SK-N-SH treated with all-trans-retinoic acid at 6 μM for 48 hours (cell line): ENCODE results near the gene RAG1.

Experiments used
- ATAC-seq: fragments of 200-7000 bp; cut with Tn5 transposase; 3 replicates; pipeline ENCODE4 v1.9.1; 2020; ENCODE audit warnings: mild to moderate bottlenecking, moderate library complexity
- BACH2 ChIP-seq: fragments of 250-450 bp; sonication (Bioruptor Pico); IDR thresholded peaks from 2 replicates; pipeline ENCODE4 v1.9.0; 2021; ENCODE audit warnings: mild to moderate bottlenecking, borderline replicate concordance
- ESRRG ChIP-seq: fragments of 250-450 bp; sonication (Bioruptor Pico); IDR thresholded peaks from 2 replicates; pipeline ENCODE4 v1.6.1; 2021; ENCODE audit warnings: mild to moderate bottlenecking
- GLIS3 ChIP-seq: fragments of 250-450 bp; sonication (Bioruptor Pico); IDR thresholded peaks from 2 replicates; pipeline ENCODE4 v1.5.0; 2020; ENCODE audit warnings: mild to moderate bottlenecking, moderate library complexity
- ISL1 ChIP-seq: fragments of 250-450 bp; sonication (Bioruptor Pico); IDR thresholded peaks from 2 replicates; pipeline ENCODE4 v2.1.2; 2022; ENCODE audit warnings: mild to moderate bottlenecking, moderate library complexity
- PPARA ChIP-seq: fragments of 250-450 bp; sonication (Bioruptor Pico); IDR thresholded peaks from 2 replicates; pipeline ENCODE4 v1.5.0; 2020; ENCODE audit warnings: mild to moderate bottlenecking, borderline replicate concordance
- RARB ChIP-seq: fragments of 250-450 bp; sonication (Bioruptor Pico); IDR thresholded peaks from 2 replicates; pipeline ENCODE4 v1.8.0; 2021; ENCODE audit warnings: mild to moderate bottlenecking, moderate library complexity
- TCF4 ChIP-seq: fragments of 250-450 bp; sonication (Bioruptor Pico); IDR thresholded peaks from 2 replicates; pipeline ENCODE4 v1.8.0; 2021; ENCODE audit warnings: mild to moderate bottlenecking, moderate library complexity, borderline replicate concordance
- ZFP3 ChIP-seq: fragments of 250-450 bp; sonication (Bioruptor Pico); IDR thresholded peaks from 2 replicates; pipeline ENCODE4 v1.5.0; 2020; ENCODE audit warnings: mild to moderate bottlenecking, moderate library complexity
- ZNF70 ChIP-seq: fragments of 450-650 bp; formaldehyde crosslinking; IDR thresholded peaks from 2 replicates; pipeline ENCODE4 v1.5.0; 2020; ENCODE audit warnings: mild to moderate bottlenecking, moderate library complexity
- TF ChIP-seq, protein P1 (sequence below): fragments of 250-450 bp; sonication (Bioruptor Pico); IDR thresholded peaks from 2 replicates; pipeline ENCODE4 v1.8.0; 2021; ENCODE audit warnings: low read depth, mild to moderate bottlenecking, moderate library complexity, borderline replicate concordance
- TF ChIP-seq, protein P2 (sequence below): fragments of 250-450 bp; sonication (Bioruptor Pico); IDR thresholded peaks from 2 replicates; pipeline ENCODE4 v1.5.0; 2020; ENCODE audit warnings: mild to moderate bottlenecking, moderate library complexity

Gene RAG1

DNA sequence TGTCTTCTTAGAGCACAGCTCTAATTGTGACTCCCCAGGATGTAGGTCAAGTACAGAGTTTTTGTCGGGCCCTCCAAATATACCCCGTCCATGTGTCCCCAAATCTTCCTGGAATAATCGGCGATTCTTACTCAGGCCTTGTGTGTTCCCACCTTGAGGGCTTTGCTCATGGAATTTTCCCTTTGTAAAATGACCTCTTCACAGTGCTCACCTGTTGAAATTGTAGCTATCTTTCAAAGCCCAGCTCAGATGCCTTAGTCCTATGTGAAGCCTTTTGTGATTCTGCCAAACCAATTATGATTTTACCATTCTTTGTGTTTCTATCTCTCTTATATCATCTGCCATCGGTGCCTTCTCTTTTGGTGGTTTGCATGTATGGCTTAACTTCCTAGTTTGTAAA, 60.3 kb downstream of the RAG1 start (continued):
- TF ChIP-seq, protein P1, sequence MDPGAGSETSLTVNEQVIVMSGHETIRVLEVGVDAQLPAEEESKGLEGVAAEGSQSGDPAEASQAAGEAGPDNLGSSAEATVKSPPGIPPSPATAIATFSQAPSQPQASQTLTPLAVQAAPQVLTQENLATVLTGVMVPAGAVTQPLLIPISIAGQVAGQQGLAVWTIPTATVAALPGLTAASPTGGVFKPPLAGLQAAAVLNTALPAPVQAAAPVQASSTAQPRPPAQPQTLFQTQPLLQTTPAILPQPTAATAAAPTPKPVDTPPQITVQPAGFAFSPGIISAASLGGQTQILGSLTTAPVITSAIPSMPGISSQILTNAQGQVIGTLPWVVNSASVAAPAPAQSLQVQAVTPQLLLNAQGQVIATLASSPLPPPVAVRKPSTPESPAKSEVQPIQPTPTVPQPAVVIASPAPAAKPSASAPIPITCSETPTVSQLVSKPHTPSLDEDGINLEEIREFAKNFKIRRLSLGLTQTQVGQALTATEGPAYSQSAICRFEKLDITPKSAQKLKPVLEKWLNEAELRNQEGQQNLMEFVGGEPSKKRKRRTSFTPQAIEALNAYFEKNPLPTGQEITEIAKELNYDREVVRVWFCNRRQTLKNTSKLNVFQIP (CRISPR knock-in tag): no peak
- TF ChIP-seq, protein P2, sequence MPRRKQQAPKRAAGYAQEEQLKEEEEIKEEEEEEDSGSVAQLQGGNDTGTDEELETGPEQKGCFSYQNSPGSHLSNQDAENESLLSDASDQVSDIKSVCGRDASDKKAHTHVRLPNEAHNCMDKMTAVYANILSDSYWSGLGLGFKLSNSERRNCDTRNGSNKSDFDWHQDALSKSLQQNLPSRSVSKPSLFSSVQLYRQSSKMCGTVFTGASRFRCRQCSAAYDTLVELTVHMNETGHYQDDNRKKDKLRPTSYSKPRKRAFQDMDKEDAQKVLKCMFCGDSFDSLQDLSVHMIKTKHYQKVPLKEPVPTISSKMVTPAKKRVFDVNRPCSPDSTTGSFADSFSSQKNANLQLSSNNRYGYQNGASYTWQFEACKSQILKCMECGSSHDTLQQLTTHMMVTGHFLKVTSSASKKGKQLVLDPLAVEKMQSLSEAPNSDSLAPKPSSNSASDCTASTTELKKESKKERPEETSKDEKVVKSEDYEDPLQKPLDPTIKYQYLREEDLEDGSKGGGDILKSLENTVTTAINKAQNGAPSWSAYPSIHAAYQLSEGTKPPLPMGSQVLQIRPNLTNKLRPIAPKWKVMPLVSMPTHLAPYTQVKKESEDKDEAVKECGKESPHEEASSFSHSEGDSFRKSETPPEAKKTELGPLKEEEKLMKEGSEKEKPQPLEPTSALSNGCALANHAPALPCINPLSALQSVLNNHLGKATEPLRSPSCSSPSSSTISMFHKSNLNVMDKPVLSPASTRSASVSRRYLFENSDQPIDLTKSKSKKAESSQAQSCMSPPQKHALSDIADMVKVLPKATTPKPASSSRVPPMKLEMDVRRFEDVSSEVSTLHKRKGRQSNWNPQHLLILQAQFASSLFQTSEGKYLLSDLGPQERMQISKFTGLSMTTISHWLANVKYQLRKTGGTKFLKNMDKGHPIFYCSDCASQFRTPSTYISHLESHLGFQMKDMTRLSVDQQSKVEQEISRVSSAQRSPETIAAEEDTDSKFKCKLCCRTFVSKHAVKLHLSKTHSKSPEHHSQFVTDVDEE (CRISPR knock-in tag): no peak
- TF ChIP-seq TCF4 (no peak), ESRRG (no peak), BACH2 (CRISPR knock-in tag) (no peak), ISL1 (CRISPR knock-in tag) (no peak), RARB (CRISPR knock-in tag) (no peak)
- TF ChIP-seq, all 23 proteins: peak for 0

GRCh38 chr11:36628765-36629244, 61.0 kb downstream of the RAG1 start:
- TF ChIP-seq PPARA (CRISPR knock-in tag): peak; percentile 42; the same call in 1 of the 2 replicates
- peak; percentile 71 for TF ChIP-seq TCF4
- peak; percentile 66; the same call in 1 of the 2 replicates for TF ChIP-seq GLIS3 (CRISPR knock-in tag)
- peak; percentile 82 for TF ChIP-seq ISL1 (CRISPR knock-in tag)
- TF ChIP-seq, protein P2 (CRISPR knock-in tag): peak; percentile 78; the same call in 1 of the 2 replicates
- TF ChIP-seq ZNF70 (CRISPR knock-in tag): peak; percentile 94
- TF ChIP-seq RARB (CRISPR knock-in tag): no peak
- no peak for TF ChIP-seq ESRRG
- TF ChIP-seq ZFP3 (CRISPR knock-in tag): no peak
- ATAC-seq: peak; percentile 59
